ENCODE data around the gene TMPRSS7.

DNA sequence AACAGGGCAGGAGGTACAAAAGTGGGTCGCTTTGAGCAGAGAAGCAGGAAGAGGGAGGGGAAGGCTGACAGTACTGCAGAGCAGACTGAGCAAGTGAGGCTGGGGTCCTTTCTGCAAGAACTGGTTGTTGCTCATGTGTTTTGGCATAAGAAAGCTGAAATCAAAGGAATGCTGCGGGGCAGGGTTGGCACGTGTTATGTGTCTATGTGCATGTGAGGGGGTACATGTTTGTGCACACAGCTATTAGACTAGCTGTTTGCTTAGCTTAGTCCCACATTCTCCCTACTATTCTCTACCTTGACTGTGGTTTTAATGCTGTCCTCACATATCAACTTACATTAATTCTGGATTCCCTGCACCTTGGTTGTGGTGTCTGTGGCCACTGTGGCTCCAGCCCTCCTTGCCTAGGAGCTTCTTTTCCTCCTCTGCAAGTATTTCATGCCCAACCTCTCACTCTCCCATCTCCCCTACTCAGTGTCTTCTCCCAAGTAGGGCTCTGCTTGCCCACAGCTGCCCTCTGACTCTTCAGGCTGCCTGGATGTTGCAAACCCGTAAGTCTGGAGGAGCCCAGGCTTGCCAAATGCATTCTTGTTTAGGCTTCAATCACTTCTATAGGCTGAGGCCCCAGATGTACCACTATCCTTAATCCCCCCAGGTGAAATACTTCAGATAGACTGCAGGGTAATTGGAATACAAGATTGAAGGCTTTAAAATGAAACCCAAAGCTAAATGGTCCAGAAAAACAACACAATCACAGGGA lies 31.0 kb upstream of the TMPRSS7 start:
- TF ChIP-seq, protein P1, sequence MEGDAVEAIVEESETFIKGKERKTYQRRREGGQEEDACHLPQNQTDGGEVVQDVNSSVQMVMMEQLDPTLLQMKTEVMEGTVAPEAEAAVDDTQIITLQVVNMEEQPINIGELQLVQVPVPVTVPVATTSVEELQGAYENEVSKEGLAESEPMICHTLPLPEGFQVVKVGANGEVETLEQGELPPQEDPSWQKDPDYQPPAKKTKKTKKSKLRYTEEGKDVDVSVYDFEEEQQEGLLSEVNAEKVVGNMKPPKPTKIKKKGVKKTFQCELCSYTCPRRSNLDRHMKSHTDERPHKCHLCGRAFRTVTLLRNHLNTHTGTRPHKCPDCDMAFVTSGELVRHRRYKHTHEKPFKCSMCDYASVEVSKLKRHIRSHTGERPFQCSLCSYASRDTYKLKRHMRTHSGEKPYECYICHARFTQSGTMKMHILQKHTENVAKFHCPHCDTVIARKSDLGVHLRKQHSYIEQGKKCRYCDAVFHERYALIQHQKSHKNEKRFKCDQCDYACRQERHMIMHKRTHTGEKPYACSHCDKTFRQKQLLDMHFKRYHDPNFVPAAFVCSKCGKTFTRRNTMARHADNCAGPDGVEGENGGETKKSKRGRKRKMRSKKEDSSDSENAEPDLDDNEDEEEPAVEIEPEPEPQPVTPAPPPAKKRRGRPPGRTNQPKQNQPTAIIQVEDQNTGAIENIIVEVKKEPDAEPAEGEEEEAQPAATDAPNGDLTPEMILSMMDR (IDR thresholded peaks at IDR 0.05; ENCODE audit: insufficient read depth, low read length, poor library complexity, severe bottlenecking), result no peak
- TF ChIP-seq EZH2phosphoT487 (conservative IDR thresholded peaks at IDR 0.05; ENCODE audit: low read length), result no peak

All from SU-DHL-6 (cell line).